Endothelial cell of umbilical vein (primary cell): ENCODE data around the gene SEBOX.

Experiments
- EZH2 ChIP-seq: IDR thresholded peaks from 2 replicates; pipeline ENCODE4 v1.6.1; 2012; ENCODE audit warnings: borderline replicate concordance, low read depth, mild to moderate bottlenecking, moderate library complexity, low read length, inconsistent platforms; ENCODE audit not compliant: severe bottlenecking
- FOS ChIP-seq: IDR thresholded peaks from 2 replicates; pipeline ENCODE4 v1.6.1; 2011; ENCODE audit warnings: mild to moderate bottlenecking, low read length, moderate library complexity, borderline replicate concordance; ENCODE audit not compliant: insufficient read depth
- GATA2 ChIP-seq: IDR thresholded peaks from 2 replicates; pipeline ENCODE4 v1.7.0; 2011; ENCODE audit warnings: low read depth, mild to moderate bottlenecking, moderate library complexity, mixed read lengths, low read length; ENCODE audit not compliant: insufficient read length, insufficient read depth
- MAX ChIP-seq: IDR thresholded peaks from 2 replicates; pipeline ENCODE4 v1.6.1; 2011; ENCODE audit not compliant: insufficient read depth, insufficient read length
- MYC ChIP-seq: IDR thresholded peaks from one replicate; pipeline ENCODE4 v1.6.1; 2011; ENCODE audit warnings: mild to moderate bottlenecking, low read depth, low read length
- POLR2A ChIP-seq: IDR thresholded peaks from 2 replicates; pipeline ENCODE4 v1.6.1; 2012; ENCODE audit warnings: low read depth, mild to moderate bottlenecking, control low read depth, low read length
- POLR2AphosphoS5 ChIP-seq: IDR thresholded peaks from 2 replicates; pipeline ENCODE4 v1.6.1; 2012; ENCODE audit warnings: low read depth, mild to moderate bottlenecking, control low read depth, low read length, moderate library complexity; ENCODE audit not compliant: insufficient read depth
- TF ChIP-seq, protein P1 (sequence below), 2 donors: IDR thresholded peaks; 1 replicate in 1 of 2; 2 replicates in 1 of 2; pipeline ENCODE4 v1.5.1; 2011; ENCODE audit warnings: low read length in 2 of 2, mild to moderate bottlenecking in 2 of 2, moderate library complexity in 2 of 2, control low read depth in 1 of 2, inconsistent platforms in 1 of 2, low read depth in 1 of 2; ENCODE audit not compliant: insufficient read depth in 1 of 2; ENCODE audit errors: extremely low read depth in 1 of 2

GRCh38 chr17:28371245-28372202 lies 6.5 kb upstream of the SEBOX start, which contains the start of gene SARM1:
- TF ChIP-seq EZH2 (no peak), MYC (no peak), POLR2A (no peak), POLR2AphosphoS5 (no peak), GATA2 (no peak), MAX (peak; percentile 75), FOS (no peak)
- TF ChIP-seq, protein P1, sequence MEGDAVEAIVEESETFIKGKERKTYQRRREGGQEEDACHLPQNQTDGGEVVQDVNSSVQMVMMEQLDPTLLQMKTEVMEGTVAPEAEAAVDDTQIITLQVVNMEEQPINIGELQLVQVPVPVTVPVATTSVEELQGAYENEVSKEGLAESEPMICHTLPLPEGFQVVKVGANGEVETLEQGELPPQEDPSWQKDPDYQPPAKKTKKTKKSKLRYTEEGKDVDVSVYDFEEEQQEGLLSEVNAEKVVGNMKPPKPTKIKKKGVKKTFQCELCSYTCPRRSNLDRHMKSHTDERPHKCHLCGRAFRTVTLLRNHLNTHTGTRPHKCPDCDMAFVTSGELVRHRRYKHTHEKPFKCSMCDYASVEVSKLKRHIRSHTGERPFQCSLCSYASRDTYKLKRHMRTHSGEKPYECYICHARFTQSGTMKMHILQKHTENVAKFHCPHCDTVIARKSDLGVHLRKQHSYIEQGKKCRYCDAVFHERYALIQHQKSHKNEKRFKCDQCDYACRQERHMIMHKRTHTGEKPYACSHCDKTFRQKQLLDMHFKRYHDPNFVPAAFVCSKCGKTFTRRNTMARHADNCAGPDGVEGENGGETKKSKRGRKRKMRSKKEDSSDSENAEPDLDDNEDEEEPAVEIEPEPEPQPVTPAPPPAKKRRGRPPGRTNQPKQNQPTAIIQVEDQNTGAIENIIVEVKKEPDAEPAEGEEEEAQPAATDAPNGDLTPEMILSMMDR (IDR thresholded peaks at IDR 0.05; ENCODE audit: extremely low read depth in 1 of 2, insufficient read depth in 1 of 2, low read depth in 1 of 2, low read length in 2 of 2) = no peak
